ENCODE results near the gene NOL12.
A peak's percentile ranks its signal among the peaks of the same experiment; 100 is the strongest.
"Not testable (repeated sequence)": the region's sequence is repeated elsewhere in the genome, so short reads cannot be mapped to it uniquely, and the experiment has no call there.

NOL12 gene

DNA sequence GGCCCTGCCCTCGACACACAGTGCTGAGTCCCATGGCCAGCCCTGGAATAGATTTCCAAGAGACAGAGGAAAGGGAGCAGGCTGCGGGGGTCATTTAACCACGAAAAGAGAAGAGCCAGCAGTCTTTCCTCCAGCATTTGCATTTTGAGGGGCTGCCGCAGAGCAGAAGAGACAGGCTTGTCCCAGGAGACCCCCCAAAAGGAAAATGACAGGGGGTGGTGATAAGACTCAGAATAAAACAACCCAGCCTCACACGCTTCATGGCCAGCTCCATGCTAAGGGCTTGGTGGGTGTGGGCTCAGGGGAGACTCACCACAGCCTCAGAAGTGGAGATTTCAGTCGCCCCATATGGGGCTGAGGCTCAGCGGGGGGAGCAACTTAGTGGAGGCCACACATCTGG lies 27.6 kb downstream of the NOL12 start:
- DNase-seq (ENCODE audit: low read depth), result no peak

DNA sequence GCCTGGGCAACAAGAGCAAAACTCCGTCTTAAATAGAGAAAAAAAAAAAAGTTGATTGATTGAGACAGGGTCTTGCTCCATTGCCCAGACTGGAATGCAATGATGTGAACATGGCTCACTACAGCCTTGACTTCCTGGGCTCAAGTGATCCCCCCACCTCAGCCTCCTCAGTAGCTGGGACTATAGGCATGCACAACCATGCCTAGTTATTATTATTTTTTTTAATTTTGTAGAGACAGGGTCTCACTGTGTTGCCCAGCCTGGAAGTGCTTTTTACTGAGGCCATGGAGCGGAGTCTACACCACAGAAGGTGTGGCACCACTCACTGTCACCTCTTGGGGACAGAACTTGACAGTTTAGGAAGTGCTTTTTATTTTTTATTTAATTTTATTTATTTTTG lies 28.5 kb downstream of the NOL12 start:
- no peak for DNase-seq (ENCODE audit: low read depth)

DNA sequence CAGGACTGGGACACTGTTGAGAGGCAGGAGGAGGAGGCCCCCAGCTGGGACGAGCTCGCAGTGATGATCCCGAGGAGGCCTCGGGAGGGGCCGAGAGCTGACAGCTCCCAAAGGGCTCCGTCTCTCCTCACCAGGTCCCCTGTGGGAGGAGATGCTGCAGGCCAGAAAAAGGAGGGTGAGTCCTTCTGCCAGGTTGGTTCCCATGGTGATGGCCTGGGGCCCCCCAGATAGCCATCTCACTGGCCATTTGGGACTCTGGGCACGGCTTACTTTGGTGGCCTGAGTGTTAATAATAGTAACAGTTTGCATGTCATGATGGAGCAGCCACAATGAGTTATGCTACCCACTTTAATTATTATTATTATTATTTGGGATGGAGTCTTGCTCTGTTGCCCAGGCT lies 29.6 kb downstream of the NOL12 start:
- no peak for DNase-seq (ENCODE audit: low read depth)

DNA sequence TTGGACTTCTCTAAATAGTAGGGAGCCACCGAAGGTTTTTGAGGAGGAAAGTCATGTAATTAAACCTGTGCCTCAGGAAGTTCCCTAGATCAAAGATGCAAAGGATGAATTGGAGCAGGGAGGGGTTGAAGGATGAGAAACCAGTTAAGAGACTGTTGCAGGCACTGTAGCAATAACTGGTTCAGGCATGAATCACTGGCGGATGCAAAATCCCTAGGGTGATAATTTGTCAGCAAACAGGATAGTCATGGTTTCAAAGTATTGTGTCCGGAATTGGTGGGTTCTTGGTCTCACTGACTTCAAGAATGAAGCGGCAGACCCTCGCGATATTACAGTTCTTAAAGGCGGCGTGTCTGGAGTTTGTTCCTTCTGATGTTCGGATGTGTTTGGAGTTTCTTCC lies 30.6 kb downstream of the NOL12 start:
- no peak for DNase-seq (ENCODE audit: low read depth)

DNA sequence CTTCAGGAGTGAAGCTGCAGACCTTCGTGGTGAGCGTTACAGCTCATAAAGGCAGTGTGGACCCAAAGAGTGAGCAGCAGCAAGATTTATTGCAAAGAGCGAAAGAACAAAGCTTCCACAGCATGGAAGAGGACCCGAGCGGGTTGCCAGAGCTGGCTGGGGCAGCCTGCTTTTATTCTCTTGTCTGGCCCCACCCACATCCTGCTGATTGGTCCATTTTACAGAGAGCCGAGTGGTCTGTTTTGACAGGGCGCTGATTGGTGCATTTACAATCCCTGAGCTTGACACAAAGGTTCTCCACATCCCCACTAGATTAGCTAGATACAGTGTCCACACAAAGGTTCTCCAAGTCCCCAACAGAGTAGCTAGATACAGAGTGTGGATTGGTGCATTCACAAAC lies 31.1 kb downstream of the NOL12 start:
- not testable (repeated sequence) for DNase-seq (ENCODE audit: low read depth)

DNA sequence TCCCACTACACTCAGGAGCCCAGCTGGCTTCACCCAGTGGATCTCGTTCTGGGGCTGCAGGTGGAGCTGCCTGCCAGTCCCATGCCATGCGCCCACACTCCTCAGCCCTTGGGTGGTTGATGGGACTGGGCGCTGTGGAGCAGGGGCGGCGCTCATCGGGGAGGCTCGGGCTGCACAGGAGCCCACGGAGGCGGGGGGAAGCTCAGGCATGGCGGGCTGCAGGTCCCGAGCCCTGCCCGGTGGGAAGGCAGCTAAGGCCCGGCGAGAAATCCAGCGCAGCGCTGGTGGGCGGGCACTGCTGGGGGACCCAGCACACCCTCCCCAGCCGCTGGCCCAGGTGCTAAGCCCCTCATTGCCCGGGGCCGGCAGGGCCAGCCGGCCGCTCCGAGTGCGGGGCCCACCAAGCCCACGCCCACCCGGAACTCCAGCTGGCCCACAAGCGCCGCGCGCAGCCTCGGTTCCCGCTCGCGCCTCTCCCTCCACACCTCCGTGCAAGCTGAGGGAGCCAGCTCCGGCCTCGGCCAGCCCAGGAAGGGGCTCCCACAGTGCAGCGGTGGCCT lies 31.7 kb downstream of the NOL12 start:
- DNase-seq (ENCODE audit: low read depth), result not testable (repeated sequence)

DNA sequence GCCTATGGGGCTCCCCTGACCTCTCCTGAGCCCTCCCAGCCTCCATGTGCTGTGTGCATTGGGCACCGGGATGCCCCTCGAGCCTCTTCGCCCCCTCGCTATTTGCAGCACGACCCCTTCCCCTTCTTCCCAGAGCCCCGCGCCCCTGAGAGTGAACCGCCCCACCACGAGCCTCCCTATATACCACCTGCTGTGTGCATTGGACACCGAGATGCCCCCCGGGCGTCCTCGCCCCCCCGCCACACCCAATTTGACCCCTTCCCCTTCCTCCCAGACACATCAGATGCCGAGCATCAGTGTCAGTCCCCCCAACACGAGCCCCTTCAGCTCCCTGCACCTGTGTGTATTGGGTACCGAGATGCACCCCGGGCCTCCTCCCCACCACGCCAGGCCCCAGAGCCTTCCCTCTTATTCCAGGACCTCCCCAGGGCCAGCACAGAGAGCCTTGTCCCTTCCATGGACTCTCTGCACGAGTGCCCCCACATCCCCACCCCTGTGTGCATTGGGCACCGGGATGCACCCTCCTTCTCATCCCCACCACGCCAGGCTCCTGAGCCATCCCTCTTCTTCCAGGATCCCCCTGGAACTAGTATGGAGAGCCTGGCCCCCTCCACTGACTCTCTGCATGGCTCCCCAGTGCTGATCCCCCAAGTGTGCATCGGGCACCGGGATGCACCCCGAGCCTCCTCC lies 39.6 kb downstream of the NOL12 start:
- DNase-seq (ENCODE audit: low read depth), result no peak

DNA sequence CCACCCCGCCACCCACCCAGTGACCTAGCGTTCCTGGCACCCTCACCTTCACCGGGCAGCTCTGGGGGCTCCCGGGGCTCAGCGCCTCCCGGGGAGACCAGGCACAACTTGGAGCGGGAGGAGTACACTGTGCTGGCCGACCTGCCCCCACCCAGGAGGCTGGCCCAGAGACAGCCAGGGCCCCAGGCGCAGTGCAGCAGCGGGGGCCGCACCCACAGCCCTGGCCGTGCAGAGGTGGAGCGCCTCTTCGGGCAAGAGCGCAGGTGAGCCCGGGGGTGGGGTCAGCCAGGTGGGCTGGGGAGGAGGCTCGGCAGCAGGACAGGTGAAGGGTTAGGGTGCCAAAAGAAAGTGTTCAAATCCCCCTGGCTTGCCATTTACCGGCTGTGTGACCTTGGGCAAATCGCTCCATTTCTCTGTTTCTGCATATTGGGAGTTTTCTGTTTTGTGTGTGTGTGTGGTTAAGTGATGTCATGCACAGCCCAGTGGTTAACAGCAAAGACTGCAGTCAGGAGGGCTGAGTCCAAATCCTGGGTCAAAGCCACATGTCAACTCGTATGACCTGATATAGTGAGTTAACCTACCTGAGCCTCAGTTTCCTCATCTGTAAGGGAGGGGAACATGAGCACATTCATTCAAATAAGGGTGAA lies 40.2 kb downstream of the NOL12 start:
- DNase-seq (ENCODE audit: low read depth), result no peak

DNA sequence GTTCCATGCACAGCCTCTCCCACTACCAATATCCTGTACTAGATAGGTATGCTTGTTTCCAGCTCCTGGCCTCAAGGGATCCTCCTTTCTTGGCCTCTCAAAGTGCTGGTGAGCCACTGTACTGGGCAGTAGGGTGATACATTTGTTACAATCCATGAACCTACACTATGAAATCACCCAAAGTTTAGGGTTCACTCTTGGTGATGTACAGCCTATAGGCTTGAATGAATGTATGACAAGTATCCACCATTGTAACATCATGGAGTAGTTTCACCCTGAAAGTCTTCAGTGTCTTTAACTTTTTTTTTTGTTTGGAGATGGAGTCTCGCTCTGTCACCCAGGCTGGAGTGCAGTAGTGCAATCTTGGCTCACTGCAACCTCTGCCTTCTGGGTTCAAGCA lies 42.5 kb downstream of the NOL12 start:
- no peak for DNase-seq (ENCODE audit: low read depth)

DNA sequence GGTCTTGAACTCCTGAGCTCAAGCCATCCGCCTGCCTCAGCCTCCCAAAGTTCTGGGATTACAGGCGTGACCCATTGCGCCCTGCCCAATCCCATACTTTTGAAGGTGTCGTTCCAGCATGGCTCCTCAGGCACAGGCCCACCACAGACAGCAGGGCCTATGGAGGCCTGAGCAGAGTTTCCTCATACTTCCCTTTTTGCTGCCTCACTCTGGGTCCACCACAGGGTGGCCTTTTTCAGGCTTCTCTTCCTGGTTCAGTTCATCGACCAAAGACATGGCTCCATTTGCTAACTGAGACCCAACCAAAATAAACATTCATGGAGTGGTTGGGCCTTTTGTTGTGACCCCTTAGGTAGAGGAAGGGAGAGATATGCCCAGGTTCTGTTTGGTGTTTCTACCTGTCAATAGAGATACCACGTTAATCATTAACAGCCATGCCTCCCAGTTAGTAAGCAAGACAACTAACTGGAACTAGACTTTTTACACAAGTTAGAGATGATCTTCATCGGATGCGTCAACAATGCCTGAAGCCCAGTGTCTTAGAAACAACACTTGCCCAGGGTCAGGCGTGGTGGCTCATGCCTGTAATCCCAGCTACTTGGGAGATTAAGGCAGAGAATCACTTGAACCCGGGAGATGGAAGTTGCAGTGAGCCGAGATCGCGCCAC lies 45.8 kb downstream of the NOL12 start:
- no peak for DNase-seq (ENCODE audit: low read depth)

DNA sequence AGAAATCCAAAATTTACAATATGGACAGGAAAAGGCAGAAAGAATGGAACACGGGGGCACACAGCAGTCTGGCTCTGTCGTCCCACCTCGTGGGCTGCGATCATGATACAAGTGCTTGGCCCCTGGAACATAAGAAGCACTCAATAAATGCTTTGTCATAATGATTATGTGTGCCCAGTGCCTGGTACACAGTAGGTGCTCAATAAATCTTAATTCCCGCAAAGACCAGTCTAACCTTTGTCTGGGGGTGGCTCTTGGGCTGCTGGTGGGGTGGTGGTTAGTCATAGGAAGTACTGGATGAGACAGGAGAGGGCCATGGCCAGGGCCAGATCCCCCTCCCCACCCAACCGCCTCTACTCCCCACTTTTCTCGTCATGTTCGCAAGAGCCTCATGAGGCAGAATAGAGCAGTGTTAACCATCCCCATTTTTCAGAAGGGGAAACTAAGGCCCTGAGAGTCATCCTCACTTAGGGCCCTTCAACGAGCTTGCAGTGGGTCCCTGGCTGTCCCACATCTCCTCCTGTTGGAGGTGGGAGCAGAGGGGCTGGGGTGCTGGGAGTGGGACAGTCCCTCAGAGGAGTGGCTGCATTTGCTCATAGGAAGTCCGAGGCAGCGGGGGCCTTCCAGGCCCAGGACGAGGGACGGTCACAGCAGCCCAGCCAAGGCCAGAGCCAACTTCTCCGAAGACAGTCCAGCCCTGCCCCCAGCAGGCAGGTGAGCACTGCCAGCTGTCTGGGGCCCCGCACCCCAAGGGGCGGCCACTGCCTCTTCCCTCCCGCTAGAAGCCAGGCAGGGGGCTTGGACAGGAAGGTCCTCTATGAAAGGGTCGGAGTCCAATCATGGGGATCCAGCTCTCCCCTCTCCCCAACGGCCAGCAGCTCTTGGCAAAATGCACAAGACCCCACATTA lies 46.8 kb downstream of the NOL12 start:
- no peak for DNase-seq (ENCODE audit: low read depth)

DNA sequence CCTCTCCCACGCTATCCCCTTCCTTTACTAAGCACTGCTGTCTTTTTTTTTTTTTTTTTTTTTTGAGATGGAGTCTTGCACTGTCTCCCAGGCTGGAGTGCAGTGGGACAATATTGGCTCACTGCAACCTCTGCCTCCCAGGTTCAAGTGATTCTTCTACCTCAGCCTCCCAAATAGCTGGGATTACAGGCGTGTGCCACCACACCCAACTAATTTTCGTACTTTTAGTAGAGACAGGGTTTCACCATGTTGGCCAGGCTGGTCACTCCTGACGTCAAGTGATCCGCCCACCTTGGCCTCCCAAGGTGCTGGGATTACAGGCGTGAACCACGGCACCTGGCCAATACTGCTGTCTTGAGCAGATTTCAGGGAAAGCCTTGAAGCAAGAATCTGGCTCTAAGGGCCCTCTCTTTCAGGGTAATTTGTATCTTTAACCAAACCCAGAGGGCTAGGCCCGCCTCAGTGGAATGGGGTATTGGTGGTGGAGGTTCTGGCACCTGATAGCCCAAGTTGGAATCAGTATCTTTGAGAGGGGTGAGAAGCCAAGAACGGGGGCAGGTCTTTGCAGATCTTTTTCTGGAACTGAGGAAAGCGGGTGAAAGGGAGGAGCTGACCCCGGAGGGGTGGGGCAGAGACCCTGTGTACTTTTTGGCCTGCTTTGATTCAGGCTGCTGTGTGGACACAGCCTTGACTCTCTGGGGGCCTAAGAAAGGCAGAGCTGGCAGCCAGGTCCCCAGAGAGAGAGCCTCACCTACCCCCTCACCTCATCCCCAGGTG lies 47.7 kb downstream of the NOL12 start:
- no peak for DNase-seq (ENCODE audit: low read depth)

DNA sequence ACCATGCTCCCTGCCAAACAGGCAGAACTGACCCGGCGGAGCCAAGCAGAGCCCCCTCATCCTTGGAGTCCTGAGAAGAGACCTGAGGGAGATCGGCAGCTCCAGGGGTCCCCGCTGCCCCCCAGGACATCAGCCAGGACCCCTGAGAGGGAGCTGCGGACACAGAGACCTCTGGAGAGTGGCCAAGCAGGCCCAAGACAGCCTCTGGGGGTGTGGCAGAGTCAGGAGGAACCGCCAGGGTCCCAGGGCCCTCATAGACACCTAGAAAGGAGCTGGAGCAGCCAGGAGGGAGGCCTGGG lies 48.2 kb downstream of the NOL12 start:
- no peak for DNase-seq (ENCODE audit: low read depth)

DNA sequence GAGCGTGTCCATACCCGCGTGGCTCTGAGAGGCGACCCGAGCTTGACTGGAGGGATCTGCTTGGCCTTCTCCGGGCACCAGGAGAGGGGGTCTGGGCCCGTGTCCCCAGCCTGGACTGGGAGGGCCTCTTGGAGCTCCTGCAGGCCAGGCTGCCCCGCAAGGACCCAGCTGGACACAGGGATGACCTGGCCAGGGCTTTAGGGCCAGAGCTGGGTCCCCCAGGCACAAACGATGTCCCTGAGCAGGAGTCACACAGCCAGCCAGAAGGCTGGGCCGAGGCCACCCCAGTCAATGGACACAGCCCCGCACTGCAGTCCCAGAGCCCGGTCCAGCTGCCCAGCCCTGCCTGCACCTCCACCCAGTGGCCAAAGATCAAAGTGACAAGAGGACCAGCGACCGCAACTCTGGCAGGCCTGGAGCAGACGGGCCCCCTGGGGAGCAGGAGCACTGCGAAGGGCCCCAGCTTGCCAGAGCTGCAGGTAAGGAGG lies 48.9 kb downstream of the NOL12 start:
- no peak for DNase-seq (ENCODE audit: low read depth)

DNA sequence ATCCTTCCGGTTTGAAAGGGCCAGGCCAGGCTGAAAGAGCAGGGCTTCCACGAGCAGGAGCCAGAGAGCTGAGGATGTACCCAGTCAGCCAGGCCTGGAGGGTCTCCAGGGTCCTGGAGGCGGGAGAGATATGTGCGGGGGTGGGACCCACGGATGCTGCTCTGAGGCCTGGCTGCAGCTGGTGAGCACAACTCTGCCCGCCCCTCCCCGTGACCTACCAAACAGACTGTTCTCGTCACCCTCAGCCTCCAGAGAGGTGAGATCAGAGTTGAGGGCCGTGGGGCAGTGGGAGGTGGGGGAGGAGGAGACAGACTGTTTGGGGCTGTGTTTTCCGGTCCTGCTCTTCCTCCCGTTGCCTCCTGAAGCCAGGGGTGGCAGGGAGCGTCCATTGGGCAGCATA lies 52.9 kb downstream of the NOL12 start:
- DNase-seq (ENCODE audit: low read depth), result peak; percentile 63

DNA sequence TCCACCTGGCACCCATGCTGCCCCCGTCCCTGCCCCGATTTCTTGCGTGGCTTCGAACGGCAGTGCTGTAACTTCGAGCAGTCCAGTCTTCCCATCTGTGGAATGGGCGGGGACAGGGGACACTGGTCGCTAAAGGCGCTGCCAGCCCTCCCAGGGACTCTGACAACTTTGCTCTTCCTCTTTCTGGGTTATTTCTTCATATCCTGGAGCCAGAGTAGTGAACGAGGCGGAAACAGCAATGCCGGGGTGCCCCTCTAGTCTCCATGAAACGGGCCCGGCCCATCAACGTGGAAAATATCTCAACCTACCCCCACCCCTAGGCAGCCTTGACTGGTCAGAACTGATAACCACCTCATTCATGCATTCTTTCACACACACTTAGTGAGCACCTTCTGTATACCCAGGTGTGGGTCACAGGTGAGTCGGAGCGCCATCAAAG lies 53.5 kb downstream of the NOL12 start:
- DNase-seq (ENCODE audit: low read depth), result no peak

DNA sequence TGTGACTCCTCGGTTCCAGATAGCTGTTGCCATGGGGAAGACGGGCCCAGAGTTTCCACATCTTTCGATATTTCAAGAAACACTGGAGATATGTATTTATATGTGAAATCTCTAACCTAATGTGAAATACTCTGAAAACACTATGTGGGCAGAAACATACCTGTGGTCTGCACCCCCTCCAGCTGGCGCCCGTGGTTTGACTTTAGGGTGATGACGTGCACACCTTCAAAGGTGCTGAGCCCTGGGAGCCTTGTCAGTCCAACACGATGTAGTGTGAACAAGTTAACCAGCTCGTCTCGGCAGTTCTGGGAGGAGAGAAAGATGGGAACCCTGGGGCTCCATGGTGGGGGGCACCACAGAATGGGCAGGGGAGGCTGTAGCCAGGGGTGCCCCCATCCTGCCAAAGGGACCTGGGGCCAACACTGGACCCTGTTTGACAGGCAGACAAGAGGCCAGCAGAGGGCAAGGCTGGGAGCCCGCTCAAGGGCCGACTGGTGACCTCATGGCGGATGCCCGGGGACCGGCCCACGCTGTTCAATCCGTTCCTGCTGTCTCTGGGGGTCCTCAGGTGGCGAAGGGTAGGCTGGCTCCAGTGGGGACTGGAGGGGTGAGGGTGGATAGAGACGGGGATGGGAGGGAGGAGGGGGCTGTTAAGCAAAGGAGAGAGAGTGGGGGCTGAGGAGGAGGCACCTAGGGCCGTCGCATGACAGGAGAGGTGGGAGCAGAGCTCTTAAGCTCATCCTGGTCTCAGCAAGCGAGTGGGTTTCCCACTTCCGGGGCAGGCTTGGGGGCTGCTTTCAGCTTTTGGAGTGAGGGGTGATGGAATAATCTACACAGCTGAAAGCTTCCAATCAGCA lies 54.5 kb downstream of the NOL12 start:
- DNase-seq (ENCODE audit: low read depth), result no peak

DNA sequence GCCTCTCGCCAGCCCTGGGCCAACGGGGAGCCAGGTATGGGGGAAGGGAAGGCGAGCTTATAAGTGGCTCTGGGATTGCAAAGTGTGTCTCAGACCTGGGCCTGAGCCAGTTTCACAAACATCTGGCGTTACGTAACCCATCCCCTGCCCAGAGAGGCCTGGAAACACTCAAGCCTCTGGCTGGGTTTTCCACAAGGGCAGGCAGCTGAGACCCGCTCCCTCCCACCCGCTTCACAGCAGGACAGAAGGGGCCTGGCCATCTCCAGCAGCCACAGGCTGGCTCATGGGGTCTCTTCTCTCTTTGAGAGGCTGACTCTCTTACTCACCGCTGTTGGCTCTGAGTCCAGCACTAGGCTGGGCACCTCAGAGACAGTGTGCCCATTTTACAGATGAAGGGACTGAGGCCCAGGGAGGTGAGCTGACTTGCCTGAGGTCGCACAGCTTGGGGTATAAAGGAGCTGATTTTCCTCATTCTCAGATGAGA lies 55.2 kb downstream of the NOL12 start:
- DNase-seq (ENCODE audit: low read depth), result peak; percentile 98

DNA sequence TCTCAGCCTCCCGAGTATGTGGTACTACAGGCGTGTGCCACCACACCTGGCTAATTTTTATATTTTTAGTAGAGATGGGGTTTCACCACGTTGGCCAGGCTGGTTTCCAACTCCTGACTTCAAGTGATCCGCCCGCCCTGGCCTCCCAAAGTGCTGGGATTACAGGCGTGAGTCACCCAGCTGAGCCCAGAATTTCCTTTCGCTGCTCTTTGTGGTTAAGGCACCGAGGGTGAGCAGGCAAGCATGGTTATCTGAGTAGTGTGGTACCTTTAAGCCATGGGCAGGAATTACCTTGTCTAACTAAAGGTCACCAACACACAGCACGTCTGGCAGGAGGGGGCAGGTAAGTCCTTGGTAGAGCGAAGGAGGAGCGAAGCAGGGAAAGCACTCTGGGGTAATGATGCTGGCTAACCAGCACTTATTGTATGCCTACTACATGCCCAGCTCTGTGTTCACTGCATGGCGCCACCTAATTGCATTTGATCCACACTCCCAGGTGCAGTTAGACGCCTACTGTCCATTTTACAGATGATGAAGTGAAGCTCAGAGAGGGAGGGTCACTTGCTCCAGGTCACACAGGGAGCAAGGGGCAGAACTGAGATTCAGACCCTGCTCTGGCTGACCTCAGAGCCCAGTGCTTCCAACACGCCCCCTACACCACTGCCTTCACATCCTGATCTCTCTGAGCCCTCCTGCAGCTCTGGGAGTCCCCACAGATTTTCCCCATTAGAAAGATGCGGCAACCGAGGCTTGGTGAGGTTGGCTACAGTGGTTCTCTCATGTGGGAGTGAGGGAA lies 56.4 kb downstream of the NOL12 start:
- peak; percentile 72 for DNase-seq (ENCODE audit: low read depth)

Measured in fibroblast of the conjunctiva (primary cell).